H9 (cell line): Measurements from ENCODE around the gene SIK2. TPM values are rescaled to one million over a fixed set of nuclear protein-coding genes. Genes with fewer than 3 reads are reported as not detected.

Experiments used
- DNase-seq: peaks from one replicate; pipeline ENCODE4 v3.0.0-alpha.2; 2017
- H2AFZ ChIP-seq: one replicate; pipeline ENCODE4 v1.6.1; 2013; ENCODE audit warnings: mild to moderate bottlenecking, low read length, control low read depth, moderate library complexity
- H2AK5ac ChIP-seq: 2 replicates; pipeline ENCODE4 v1.6.1; 2013; ENCODE audit warnings: low read length, control low read depth, mixed read lengths; ENCODE audit not compliant: insufficient read length
- H2BK120ac ChIP-seq: one replicate; pipeline ENCODE4 v1.6.1; 2013; ENCODE audit warnings: low read depth, mild to moderate bottlenecking, low read length, control low read depth, inconsistent platforms; ENCODE audit not compliant: poor library complexity, severe bottlenecking
- H2BK12ac ChIP-seq: 2 replicates; pipeline ENCODE4 v1.6.1; 2013; ENCODE audit warnings: low read length, control low read depth, mixed read lengths, low read depth; ENCODE audit not compliant: insufficient read length
- H2BK15ac ChIP-seq: 2 replicates; pipeline ENCODE4 v1.6.1; 2013; ENCODE audit warnings: low read depth, low read length, control low read depth
- H2BK20ac ChIP-seq: one replicate; pipeline ENCODE4 v1.6.1; 2013; ENCODE audit warnings: low read depth, mild to moderate bottlenecking, low read length, control low read depth, inconsistent platforms; ENCODE audit not compliant: poor library complexity, severe bottlenecking
- H2BK5ac ChIP-seq: 2 replicates; pipeline ENCODE4 v1.6.1; 2013; ENCODE audit warnings: low read length, control low read depth, mixed read lengths; ENCODE audit not compliant: insufficient read length
- H3K14ac ChIP-seq: 2 replicates; pipeline ENCODE4 v1.6.1; 2013; ENCODE audit warnings: low read length, control low read depth; ENCODE audit not compliant: insufficient read depth
- H3K18ac ChIP-seq: 2 replicates; pipeline ENCODE4 v1.6.1; 2013; ENCODE audit warnings: low read depth, mild to moderate bottlenecking, mixed read lengths, low read length, control low read depth; ENCODE audit not compliant: insufficient read length
- H3K23ac ChIP-seq: 2 replicates; pipeline ENCODE4 v1.6.1; 2013; ENCODE audit warnings: low read length, control low read depth, mixed read lengths, low read depth; ENCODE audit not compliant: insufficient read length
- H3K23me2 ChIP-seq: 2 replicates; pipeline ENCODE4 v1.6.1; 2013; ENCODE audit warnings: low read depth, mild to moderate bottlenecking, mixed read lengths, low read length, control low read depth; ENCODE audit not compliant: insufficient read length, poor library complexity, severe bottlenecking
- H3K27ac ChIP-seq: 2 replicates; pipeline ENCODE4 v1.5.1; 2013; ENCODE audit warnings: low read length, control low read depth, mixed read lengths, low read depth; ENCODE audit not compliant: insufficient read length
- H3K27me3 ChIP-seq: 2 replicates; pipeline ENCODE4 v1.6.1; 2013; ENCODE audit warnings: low read length, control low read depth, inconsistent platforms; ENCODE audit not compliant: insufficient read depth
- H3K4ac ChIP-seq: 2 replicates; pipeline ENCODE4 v1.6.1; 2013; ENCODE audit warnings: low read depth, mild to moderate bottlenecking, control low read depth, inconsistent platforms, low read length, moderate library complexity
- H3K4me1 ChIP-seq: 2 replicates; pipeline ENCODE4 v1.6.1; 2013; ENCODE audit warnings: low read length, control low read depth, inconsistent platforms; ENCODE audit not compliant: insufficient read depth
- H3K4me2 ChIP-seq: 2 replicates; pipeline ENCODE4 v1.6.1; 2013; ENCODE audit warnings: low read length, control low read depth, mixed read lengths; ENCODE audit not compliant: insufficient read length, insufficient read depth
- H3K56ac ChIP-seq: 2 replicates; pipeline ENCODE4 v1.6.1; 2013; ENCODE audit warnings: low read depth, mild to moderate bottlenecking, mixed read lengths, low read length, control low read depth; ENCODE audit not compliant: insufficient read length
- H3K79me1 ChIP-seq: 2 replicates; pipeline ENCODE4 v1.6.1; 2013; ENCODE audit warnings: low read depth, mild to moderate bottlenecking, moderate library complexity, low read length, control low read depth, inconsistent platforms; ENCODE audit not compliant: insufficient read depth, poor library complexity, severe bottlenecking
- H3K79me2 ChIP-seq: 2 replicates; pipeline ENCODE4 v1.6.1; 2013; ENCODE audit warnings: low read length, control low read depth, inconsistent platforms; ENCODE audit not compliant: insufficient read depth
- H3K9ac ChIP-seq: 2 replicates; pipeline ENCODE4 v1.6.1; 2013; ENCODE audit warnings: low read length, control low read depth, mixed read lengths; ENCODE audit not compliant: insufficient read length; ENCODE audit errors: extremely low read depth
- H3K9me3 ChIP-seq: one replicate; pipeline ENCODE4 v1.6.1; 2013; ENCODE audit warnings: low read depth, low read length, inconsistent platforms; ENCODE audit not compliant: control insufficient read depth
- H3T11ph ChIP-seq: one replicate; pipeline ENCODE4 v1.6.1; 2013; ENCODE audit warnings: mild to moderate bottlenecking, low read length, control low read depth, inconsistent platforms
- H4K20me1 ChIP-seq: one replicate; pipeline ENCODE4 v1.6.1; 2013; ENCODE audit not compliant: control insufficient read depth, insufficient read length, insufficient read depth
- H4K5ac ChIP-seq: 2 replicates; pipeline ENCODE4 v1.6.1; 2013; ENCODE audit warnings: low read depth, mild to moderate bottlenecking, mixed read lengths, low read length, control low read depth; ENCODE audit not compliant: insufficient read length
- H4K8ac ChIP-seq: replicated peaks from 2 replicates; pipeline ENCODE4 v1.6.1; 2013; ENCODE audit warnings: low read length, control low read depth, mixed read lengths, low read depth; ENCODE audit not compliant: insufficient read length
- H4K91ac ChIP-seq: 2 replicates; pipeline ENCODE4 v1.6.1; 2013; ENCODE audit warnings: low read depth, mild to moderate bottlenecking, moderate library complexity, mixed read lengths, low read length, control low read depth; ENCODE audit not compliant: insufficient read length
- H3K27ac Mint-ChIP-seq, 3 experiments: 2 replicates in 2 of 3; 3 replicates in 1 of 3; pipeline ENCODE4 v1.8.0; 2020 to 2021; ENCODE audit warnings: mixed read lengths in 3 of 3, mild to moderate bottlenecking in 1 of 3, moderate library complexity in 1 of 3
- H3K27me3 Mint-ChIP-seq: 2 replicates; pipeline ENCODE4 v1.8.0; 2021; ENCODE audit warnings: low read depth, mild to moderate bottlenecking, moderate library complexity, mixed read lengths
- H3K36me3 Mint-ChIP-seq, 3 experiments: 2 replicates in 2 of 3; 3 replicates in 1 of 3; pipeline ENCODE4 v1.8.0; 2020 to 2021; ENCODE audit warnings: low read depth in 3 of 3, mixed read lengths in 3 of 3; ENCODE audit not compliant: insufficient read depth in 1 of 3
- H3K4me1 Mint-ChIP-seq, 2 experiments: 2 replicates each; pipeline ENCODE4 v1.8.0; 2020; ENCODE audit warnings: mixed read lengths in 2 of 2
- H3K4me3 Mint-ChIP-seq, 2 experiments: 2 replicates in 1 of 2; 3 replicates in 1 of 2; pipeline ENCODE4 v1.8.0; 2020 to 2021; ENCODE audit warnings: mild to moderate bottlenecking in 2 of 2, mixed read lengths in 2 of 2, moderate library complexity in 1 of 2
- H3K9me3 Mint-ChIP-seq, 2 experiments: 2 replicates in 1 of 2; 3 replicates in 1 of 2; pipeline ENCODE4 v1.8.0; 2020; ENCODE audit warnings: mild to moderate bottlenecking in 2 of 2, mixed read lengths in 2 of 2, moderate library complexity in 1 of 2
- CTCF ChIP-seq: fragments of 200-600 bp; sonication (generic); conservative IDR thresholded peaks from 3 replicates; pipeline ENCODE4 v1.8.0; 2021; ENCODE audit warnings: antibody characterized with exemption, mild to moderate bottlenecking
- WGBS: extraction: QIAGEN DNeasy Blood & Tissue Kit; methylation state at CpG from one replicate; pipeline ENCODE4 v1.1.7; 2013; ENCODE audit warnings: missing lambda C conversion rate, low lambda C conversion rate, mixed read lengths; ENCODE audit not compliant: insufficient read length; ENCODE audit errors: extremely low coverage; 5-methylcytosine and 5-hydroxymethylcytosine counted together
- total RNA-seq: library from RNA; stranded (reverse); gene quantifications from 2 replicates; pipeline ENCODE4 v1.2.1, GENCODE V29; 2021

Gene SIK2
- total RNA-seq, 1 experiment from 2014 or later: 7.5 TPM

- H3K27ac Mint-ChIP-seq: peak overlapping the region in 1 of 3 experiments; percentile 22; a peak in 2 of 7 replicates
- Histone ChIP-seq H4K91ac (no peak overlapping the region), H2BK20ac (no peak overlapping the region), H2AK5ac (no peak overlapping the region), H2AFZ (no peak overlapping the region), H3K23me2 (no peaks in the 10 kb centered on the region), H3K79me2 (no peaks in the 10 kb centered on the region), H3K56ac (no peak overlapping the region), H3K27ac (no peak overlapping the region), H3K4me2 (no peak overlapping the region), H4K5ac (no peak overlapping the region), H2BK120ac (no peak overlapping the region), H3K79me1 (no peaks in the 10 kb centered on the region), H3K18ac (no peak overlapping the region), H3K23ac (no peak overlapping the region), H3K4me1 (peaks cover 6% of the 10 kb centered on the region; the same call in 1 of the 2 replicates), H2BK12ac (no peak overlapping the region), H3K14ac (no peak overlapping the region), H3T11ph (no peak overlapping the region), H3K9me3 (no peaks in the 10 kb centered on the region), H2BK15ac (no peak overlapping the region), H3K9ac (no peak overlapping the region), H4K20me1 (no peaks in the 10 kb centered on the region), H3K4ac (no peak overlapping the region), H3K27me3 (no peaks in the 10 kb centered on the region), H2BK5ac (no peak overlapping the region), H4K8ac (no peak overlapping the region)
- whole genome bisulfite sequencing: no CpG with 5 or more reads among the region's 10 CpGs
- no peaks in the 10 kb centered on the region for H3K9me3 Mint-ChIP-seq
- H3K36me3 Mint-ChIP-seq: no peaks in the 10 kb centered on the region
- peaks cover 38 to 42% of the 10 kb centered on the region in 2 experiments for H3K4me1 Mint-ChIP-seq
- no peak overlapping the region for H3K4me3 Mint-ChIP-seq
- H3K27me3 Mint-ChIP-seq: no peaks in the 10 kb centered on the region
- no peak for TF ChIP-seq CTCF
- DNase-seq: no peak
Observed at GRCh38 chr11:111562692-111563389, 39.4 kb upstream of the SIK2 start.
